SK-N-MC (cell line): ENCODE measurements around the gene CLSTN2.

ENCODE experiments used
- EZH2 ChIP-seq: fragments of 200-600 bp; sonication (generic); IDR thresholded peaks from one replicate; pipeline ENCODE4 v1.6.1; 2017; ENCODE audit warnings: antibody characterized with exemption
- POLR2AphosphoS5 ChIP-seq: IDR thresholded peaks from 2 replicates; pipeline ENCODE4 v1.6.1; 2012; ENCODE audit warnings: mild to moderate bottlenecking, low read depth, low read length, borderline replicate concordance

DNA sequence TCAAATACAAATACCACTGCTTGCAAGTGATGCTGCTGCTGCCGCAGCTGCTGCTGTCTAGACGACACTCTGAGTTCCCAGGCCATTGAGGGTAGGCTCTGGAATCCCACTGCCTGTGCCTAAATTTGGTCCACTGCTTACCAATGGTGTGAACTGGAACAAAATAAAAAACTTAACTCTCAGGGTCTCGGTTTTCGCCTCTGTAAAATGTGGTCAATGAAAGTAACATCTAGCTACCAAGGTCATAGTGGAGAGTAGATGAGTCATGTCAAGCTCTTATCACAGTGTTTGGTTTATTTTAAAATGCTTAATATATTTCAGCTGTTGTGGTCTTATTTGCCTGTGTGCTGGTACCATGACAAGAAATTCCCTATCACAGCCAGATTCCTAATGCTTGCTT, 299.3 kb downstream of the CLSTN2 start:
- no peak for TF ChIP-seq EZH2
- no peak for TF ChIP-seq POLR2AphosphoS5
